ENCODE results near the gene SKAP2.

Gene SKAP2

DNA sequence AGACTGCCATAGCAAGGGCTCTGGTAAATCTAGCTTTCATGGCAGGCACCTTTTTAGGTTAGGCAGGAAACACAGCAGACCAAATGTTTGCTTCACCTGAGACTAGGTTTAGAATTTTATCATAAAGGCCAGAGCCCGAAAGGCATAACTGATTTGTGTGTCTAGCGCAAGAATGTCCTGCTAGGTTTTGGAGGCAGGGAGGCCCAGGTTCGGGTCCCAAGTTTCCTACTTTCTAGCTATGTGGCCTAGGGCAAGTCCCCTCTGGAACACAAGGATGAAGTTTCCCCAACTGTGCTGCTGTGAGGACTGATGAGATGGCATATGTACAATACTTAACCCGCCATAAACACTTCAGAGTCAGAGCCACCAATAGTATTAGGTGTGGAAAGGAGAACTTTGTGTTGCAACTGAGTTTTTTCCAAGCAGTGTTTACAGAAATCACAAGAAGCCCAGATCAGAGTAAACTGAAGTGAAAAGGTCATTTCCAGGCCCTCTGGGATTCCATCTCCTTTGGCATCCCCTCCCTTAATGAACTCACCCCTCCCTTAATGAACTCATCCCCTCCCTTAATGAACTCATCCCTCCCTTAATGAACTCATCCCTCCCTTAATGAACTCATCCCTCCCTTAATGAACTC, 244.9 kb downstream of the SKAP2 start:
- H3K9me3 ChIP-seq (ENCODE audit: insufficient read depth, low read length, severe bottlenecking) = no peaks in the 10 kb centered on the region
- H3K4me3 ChIP-seq (ENCODE audit: low read depth in 1 of 2, low read length in 2 of 2) = no peak overlapping the region
- ATAC-seq (ENCODE audit: insufficient read depth, low read depth) (no peak), DNase-seq (no peak)
- no peaks in the 10 kb centered on the region for H3K36me3 ChIP-seq (ENCODE audit: insufficient read depth, low read length)
- TF ChIP-seq EZH2 (IDR thresholded peaks at IDR 0.05; ENCODE audit: borderline replicate concordance, low read depth, low read length, severe bottlenecking) = no peak
- TF ChIP-seq, protein P1, sequence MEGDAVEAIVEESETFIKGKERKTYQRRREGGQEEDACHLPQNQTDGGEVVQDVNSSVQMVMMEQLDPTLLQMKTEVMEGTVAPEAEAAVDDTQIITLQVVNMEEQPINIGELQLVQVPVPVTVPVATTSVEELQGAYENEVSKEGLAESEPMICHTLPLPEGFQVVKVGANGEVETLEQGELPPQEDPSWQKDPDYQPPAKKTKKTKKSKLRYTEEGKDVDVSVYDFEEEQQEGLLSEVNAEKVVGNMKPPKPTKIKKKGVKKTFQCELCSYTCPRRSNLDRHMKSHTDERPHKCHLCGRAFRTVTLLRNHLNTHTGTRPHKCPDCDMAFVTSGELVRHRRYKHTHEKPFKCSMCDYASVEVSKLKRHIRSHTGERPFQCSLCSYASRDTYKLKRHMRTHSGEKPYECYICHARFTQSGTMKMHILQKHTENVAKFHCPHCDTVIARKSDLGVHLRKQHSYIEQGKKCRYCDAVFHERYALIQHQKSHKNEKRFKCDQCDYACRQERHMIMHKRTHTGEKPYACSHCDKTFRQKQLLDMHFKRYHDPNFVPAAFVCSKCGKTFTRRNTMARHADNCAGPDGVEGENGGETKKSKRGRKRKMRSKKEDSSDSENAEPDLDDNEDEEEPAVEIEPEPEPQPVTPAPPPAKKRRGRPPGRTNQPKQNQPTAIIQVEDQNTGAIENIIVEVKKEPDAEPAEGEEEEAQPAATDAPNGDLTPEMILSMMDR (IDR thresholded peaks at IDR 0.05; ENCODE audit: borderline replicate concordance, extremely low read depth, low read length, poor library complexity, severe bottlenecking) = no peak
- no peaks in the 10 kb centered on the region for H3K27me3 ChIP-seq (ENCODE audit: insufficient read depth, low read length, poor library complexity)
- H3K4me1 ChIP-seq (ENCODE audit: insufficient read depth, low read length) = no peaks in the 10 kb centered on the region
- no peak overlapping the region for H2AFZ ChIP-seq (ENCODE audit: low read depth, low read length)
- H4K20me1 ChIP-seq (ENCODE audit: insufficient read depth, low read length) = no peaks in the 10 kb centered on the region
- no peaks in the 10 kb centered on the region for H3K79me2 ChIP-seq (ENCODE audit: insufficient read depth, low read length)
- no peak overlapping the region for H3K4me2 ChIP-seq (ENCODE audit: insufficient read depth, low read length)
- no peak overlapping the region for H3K27ac ChIP-seq (ENCODE audit: low read length)
- H3K9ac ChIP-seq (ENCODE audit: low read depth, low read length) = no peak overlapping the region

GRCh38 chr7:26618898-26619297, 245.5 kb downstream of the SKAP2 start:
- Histone ChIP-seq H3K27ac (ENCODE audit: low read length) (no peak overlapping the region), H3K9ac (ENCODE audit: low read depth, low read length) (no peak overlapping the region), H3K79me2 (ENCODE audit: insufficient read depth, low read length) (no peaks in the 10 kb centered on the region), H3K4me3 (ENCODE audit: low read depth in 1 of 2, low read length in 2 of 2) (no peak overlapping the region), H3K9me3 (ENCODE audit: insufficient read depth, low read length, severe bottlenecking) (no peaks in the 10 kb centered on the region), H3K4me2 (ENCODE audit: insufficient read depth, low read length) (no peak overlapping the region), H3K4me1 (ENCODE audit: insufficient read depth, low read length) (no peaks in the 10 kb centered on the region), H2AFZ (ENCODE audit: low read depth, low read length) (no peak overlapping the region), H3K27me3 (ENCODE audit: insufficient read depth, low read length, poor library complexity) (no peaks in the 10 kb centered on the region), H3K36me3 (ENCODE audit: insufficient read depth, low read length) (no peaks in the 10 kb centered on the region), H4K20me1 (ENCODE audit: insufficient read depth, low read length) (no peaks in the 10 kb centered on the region)
- ATAC-seq (ENCODE audit: insufficient read depth, low read depth) (no peak), DNase-seq (no peak)
- TF ChIP-seq EZH2 (IDR thresholded peaks at IDR 0.05; ENCODE audit: borderline replicate concordance, low read depth, low read length, severe bottlenecking) = no peak
- TF ChIP-seq, protein P1 (IDR thresholded peaks at IDR 0.05; ENCODE audit: borderline replicate concordance, extremely low read depth, low read length, poor library complexity, severe bottlenecking) = no peak

- H3K9ac ChIP-seq (ENCODE audit: low read depth, low read length) = no peak overlapping the region
- DNase-seq = no peak
- H4K20me1 ChIP-seq (ENCODE audit: insufficient read depth, low read length) = no peaks in the 10 kb centered on the region
- no peaks in the 10 kb centered on the region for H3K79me2 ChIP-seq (ENCODE audit: insufficient read depth, low read length)
- H3K9me3 ChIP-seq (ENCODE audit: insufficient read depth, low read length, severe bottlenecking) = no peaks in the 10 kb centered on the region
- H3K4me3 ChIP-seq (ENCODE audit: low read depth in 1 of 2, low read length in 2 of 2) = no peak overlapping the region
- H3K4me1 ChIP-seq (ENCODE audit: insufficient read depth, low read length) = no peaks in the 10 kb centered on the region
- no peak overlapping the region for H3K4me2 ChIP-seq (ENCODE audit: insufficient read depth, low read length)
- H3K27ac ChIP-seq (ENCODE audit: low read length) = no peak overlapping the region
- TF ChIP-seq, protein P1 (IDR thresholded peaks at IDR 0.05; ENCODE audit: borderline replicate concordance, extremely low read depth, low read length, poor library complexity, severe bottlenecking) = no peak
- no peaks in the 10 kb centered on the region for H3K27me3 ChIP-seq (ENCODE audit: insufficient read depth, low read length, poor library complexity)
- H3K36me3 ChIP-seq (ENCODE audit: insufficient read depth, low read length) = no peaks in the 10 kb centered on the region
- no peak overlapping the region for H2AFZ ChIP-seq (ENCODE audit: low read depth, low read length)
- no peak for ATAC-seq (ENCODE audit: insufficient read depth, low read depth)
Measured at GRCh38 chr7:26618449-26618848, 245.9 kb downstream of the SKAP2 start.
